Measurements from ENCODE around the gene ORAI3.

The ORAI3 gene

GRCh38 chr16:31002862-31003341, 54.0 kb downstream of the ORAI3 start:
- Mint-ChIP-seq H3K4me1 (ENCODE audit: low read depth) (peaks cover 4% of the 10 kb centered on the region), H3K4me3 (no peak overlapping the region), H3K9me3 (no peaks in the 10 kb centered on the region), H3K27me3 (peaks cover 30% of the 10 kb centered on the region), H3K27ac (no peak overlapping the region), H3K36me3 (ENCODE audit: low read depth) (no peaks in the 10 kb centered on the region)
- intact Hi-C loops (cut with micrococcal nuclease) = no loop called here

DNA sequence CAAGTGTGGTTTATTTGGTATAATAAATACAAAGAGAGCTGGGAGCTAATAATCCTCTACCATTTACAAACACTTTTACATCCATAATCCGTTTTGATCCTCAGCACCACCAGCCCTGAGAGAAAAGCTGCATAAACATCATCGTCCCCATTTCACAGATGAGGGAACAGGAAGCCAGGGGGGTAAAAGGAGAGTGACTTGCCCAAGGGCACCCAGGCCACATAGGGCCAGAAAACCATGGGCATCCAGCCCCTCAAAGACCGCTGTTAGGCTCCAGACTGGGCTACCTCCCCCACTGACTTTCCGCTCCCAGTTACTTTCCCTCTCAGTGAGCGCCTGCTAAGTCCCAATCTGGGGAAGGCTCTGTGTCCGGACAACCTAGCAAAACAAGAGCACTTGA, 54.9 kb downstream of the ORAI3 start:
- no peaks in the 10 kb centered on the region for H3K9me3 Mint-ChIP-seq
- H3K27ac Mint-ChIP-seq = no peak overlapping the region
- intact Hi-C loops (cut with micrococcal nuclease) = no loop called here
- no peak overlapping the region for H3K4me3 Mint-ChIP-seq
- H3K27me3 Mint-ChIP-seq = peaks cover 35% of the 10 kb centered on the region
- peaks cover 4% of the 10 kb centered on the region for H3K4me1 Mint-ChIP-seq (ENCODE audit: low read depth)
- no peaks in the 10 kb centered on the region for H3K36me3 Mint-ChIP-seq (ENCODE audit: low read depth)
